Endothelial cell of umbilical vein (primary cell): ENCODE data around the gene BRD2. TPM values are rescaled to one million over a fixed set of nuclear protein-coding genes. Genes with fewer than 3 reads are reported as not detected.

Experiments used
- BruUV-seq: library from RNA; stranded (reverse); fragments of 400-500 nt; replicated peaks from 2 replicates; lab custom pipeline; 2021; lab: Mats Ljungman, UMichigan
- CTCF ChIA-PET: fragments of 300-600, 350-600 bp; sonication (Branson Sonifier 250); formaldehyde crosslinking; loops from one replicate; lab custom pipeline; 2021; ENCODE audit warnings: antibody characterized with exemption, inconsistent platforms; lab: Charles Lee
- POLR2A ChIA-PET: fragments of 300-600, 350-600 bp; sonication (Branson Sonifier 250); formaldehyde crosslinking; loops from one replicate; lab custom pipeline; 2021; ENCODE audit warnings: antibody characterized with exemption, inconsistent platforms; lab: Charles Lee
- DNase-seq: peaks from one replicate; pipeline ENCODE4 v3.0.0-alpha.2; 2011; ENCODE audit warnings: low read depth, low spot score
- FAIRE-seq: peaks from 2 replicates; lab custom pipeline; 2011; peaks lifted over from hg19 to GRCh38; lab: Jason Lieb, UNC
- H2AFZ ChIP-seq: 2 replicates; pipeline ENCODE4 v1.6.0; 2012; ENCODE audit warnings: low read depth, low read length, control low read depth, inconsistent platforms
- H3K27ac ChIP-seq: 2 replicates; pipeline ENCODE4 v1.5.1; 2011; ENCODE audit warnings: low read depth, mild to moderate bottlenecking, control low read depth, low read length, moderate library complexity; ENCODE audit not compliant: insufficient read depth
- H3K27me3 ChIP-seq, 2 experiments: 2 replicates each; pipeline versions ENCODE4 v1.6.0 to v1.6.1; 2011; ENCODE audit warnings: low read length in 2 of 2, mixed read lengths in 1 of 2; ENCODE audit not compliant: control insufficient read depth in 2 of 2, insufficient read depth in 2 of 2
- H3K36me3 ChIP-seq, 2 experiments: 2 replicates in 1 of 2; 3 replicates in 1 of 2; pipeline ENCODE4 v1.5.1; 2011; ENCODE audit warnings: low read length in 2 of 2, mild to moderate bottlenecking in 1 of 2, moderate library complexity in 1 of 2; ENCODE audit not compliant: control insufficient read depth in 2 of 2, insufficient read depth in 2 of 2; ENCODE audit errors: extremely low read depth in 1 of 2
- H3K4me1 ChIP-seq: 3 replicates; pipeline ENCODE4 v1.5.1; 2011; ENCODE audit warnings: mild to moderate bottlenecking, low read length; ENCODE audit not compliant: control insufficient read depth, insufficient read depth; ENCODE audit errors: extremely low read depth
- H3K4me2 ChIP-seq: 2 replicates; pipeline ENCODE4 v1.6.1; 2011; ENCODE audit warnings: low read length, control low read depth, mixed read lengths; ENCODE audit not compliant: insufficient read depth
- H3K4me3 ChIP-seq, 3 experiments: fragments of 200-600 bp in 1 of 3; sonication (generic), shearing (Covaris generic) in 1 of 3; replicated peaks in 1 of 3; 2 replicates each; pipeline ENCODE4 v1.5.1; 2011 to 2016; ENCODE audit warnings: control low read depth in 3 of 3, low read length in 3 of 3, mild to moderate bottlenecking in 2 of 3, inconsistent platforms in 1 of 3, low read depth in 1 of 3, moderate library complexity in 1 of 3; ENCODE audit not compliant: insufficient read depth in 1 of 3
- H3K79me2 ChIP-seq: 2 replicates; pipeline ENCODE4 v1.6.0; 2012; ENCODE audit warnings: low read length, inconsistent platforms; ENCODE audit not compliant: control insufficient read depth, insufficient read depth
- H3K9ac ChIP-seq: replicated peaks from 2 replicates; pipeline ENCODE3; 2011; ENCODE audit warnings: low read length, control low read depth; ENCODE audit not compliant: insufficient read depth; ENCODE audit errors: extremely low read depth
- H3K9me1 ChIP-seq: replicated peaks from 3 replicates; pipeline ENCODE4 v1.6.0; 2011; ENCODE audit warnings: mild to moderate bottlenecking, low read length; ENCODE audit not compliant: control insufficient read depth, insufficient read depth; ENCODE audit errors: extremely low read depth
- H3K9me3 ChIP-seq: replicated peaks from 2 replicates; pipeline ENCODE4 v1.5.1; 2012; ENCODE audit warnings: low read length, inconsistent platforms; ENCODE audit not compliant: control insufficient read depth, insufficient read depth
- H4K20me1 ChIP-seq: replicated peaks from 2 replicates; pipeline ENCODE3; 2011; ENCODE audit warnings: mild to moderate bottlenecking, low read length; ENCODE audit not compliant: control insufficient read depth, insufficient read depth; ENCODE audit errors: extremely low read depth
- CTCF ChIP-seq, 2 donors: IDR thresholded peaks; 1 replicate in 1 of 2; 2 replicates in 1 of 2; pipeline ENCODE4 v1.5.1; 2011; ENCODE audit warnings: low read length in 2 of 2, mild to moderate bottlenecking in 2 of 2, moderate library complexity in 2 of 2, control low read depth in 1 of 2, inconsistent platforms in 1 of 2, low read depth in 1 of 2; ENCODE audit not compliant: insufficient read depth in 1 of 2; ENCODE audit errors: extremely low read depth in 1 of 2
- EZH2 ChIP-seq: IDR thresholded peaks from 2 replicates; pipeline ENCODE4 v1.6.1; 2012; ENCODE audit warnings: borderline replicate concordance, low read depth, mild to moderate bottlenecking, moderate library complexity, low read length, inconsistent platforms; ENCODE audit not compliant: severe bottlenecking
- FOS ChIP-seq: IDR thresholded peaks from 2 replicates; pipeline ENCODE4 v1.6.1; 2011; ENCODE audit warnings: mild to moderate bottlenecking, low read length, moderate library complexity, borderline replicate concordance; ENCODE audit not compliant: insufficient read depth
- GATA2 ChIP-seq: IDR thresholded peaks from 2 replicates; pipeline ENCODE4 v1.7.0; 2011; ENCODE audit warnings: low read depth, mild to moderate bottlenecking, moderate library complexity, mixed read lengths, low read length; ENCODE audit not compliant: insufficient read length, insufficient read depth
- JUN ChIP-seq: IDR thresholded peaks from 2 replicates; pipeline ENCODE4 v1.6.1; 2011; ENCODE audit warnings: borderline replicate concordance, low read depth; ENCODE audit not compliant: insufficient read length, insufficient read depth
- MYC ChIP-seq: IDR thresholded peaks from one replicate; pipeline ENCODE4 v1.6.1; 2011; ENCODE audit warnings: mild to moderate bottlenecking, low read depth, low read length
- POLR2A ChIP-seq: IDR thresholded peaks from 2 replicates; pipeline ENCODE4 v1.6.1; 2012; ENCODE audit warnings: low read depth, mild to moderate bottlenecking, control low read depth, low read length
- POLR2AphosphoS5 ChIP-seq: IDR thresholded peaks from 2 replicates; pipeline ENCODE4 v1.6.1; 2012; ENCODE audit warnings: low read depth, mild to moderate bottlenecking, control low read depth, low read length, moderate library complexity; ENCODE audit not compliant: insufficient read depth
- dilution Hi-C: fragments of 300-500 bp; cut with MboI; formaldehyde crosslinking; loops from one replicate; pipeline ENCODE4 v1.15.0; 2019; ENCODE audit warnings: low sequenced_read_pairs; ENCODE audit not compliant: extremely low pct_ligation_motif_present
- intact Hi-C: fragments of 100-400 bp; cut with micrococcal nuclease; formaldehyde crosslinking; loops from one replicate; pipeline ENCODE4 v1.10.0; 2022
- polyA plus RNA-seq, 4 experiments: library from polyadenylated mRNA; depleted of rRNA in 3 of 4; stranded (reverse) in 3 of 4; unstranded in 1 of 4; fragments of >200 nt; gene quantifications; 2 replicates each; pipeline versions ENCODE4 v1.2.1 to v1.2.3, GENCODE V29; 2011 to 2012; ENCODE audit warnings: missing spikeins in 1 of 4
- total RNA-seq: library from RNA; stranded (reverse); gene quantifications from 2 replicates; pipeline ENCODE4 v1.2.3, GENCODE V29; 2021
- TF ChIP-seq, protein P1 (sequence below): IDR thresholded peaks from 2 replicates; pipeline ENCODE4 v1.6.1; 2011; ENCODE audit not compliant: insufficient read depth, insufficient read length

BRD2 gene
- total and polyA plus RNA-seq, 2 donors (not counting 3 experiments of a cell fraction or from before 2014, with no cell fraction given), result 131 to 197 TPM

GRCh38 chr6:33029328-33030184, 61.2 kb downstream of the BRD2 start:
- CTCF ChIA-PET, result interaction anchor here (0.9 to 1.6 kb wide), 5 partner anchors 13 to 162 kb away, joined by 3 to 4 read pairs (median 3); partner anchors contain the start of gene HLA-DPA1
- intact Hi-C loops, result no loop called here
- H3K27me3 ChIP-seq, result peaks cover 15 to 56% of the 10 kb centered on the region in 2 experiments

More at GRCh38 chr6:33029328-33030184, 61.2 kb downstream of the BRD2 start:
- Histone ChIP-seq H3K9me1 (no peaks in the 10 kb centered on the region), H3K9ac (no peak overlapping the region), H3K9me3 (no peaks in the 10 kb centered on the region), H2AFZ (no peak overlapping the region), H4K20me1 (no peaks in the 10 kb centered on the region), H3K4me3 (no peak overlapping the region), H3K79me2 (no peaks in the 10 kb centered on the region), H3K27ac (no peak overlapping the region), H3K4me2 (no peak overlapping the region), H3K4me1 (no peaks in the 10 kb centered on the region), H3K36me3 (no peaks in the 10 kb centered on the region)
- no peak for FAIRE-seq
- POLR2A ChIA-PET, result no interaction called here
- BruUV-seq, result no TSS peak
- dilution Hi-C loops, result no loop called here
- TF ChIP-seq CTCF (IDR thresholded peaks at IDR 0.05; ENCODE audit: extremely low read depth in 1 of 2, insufficient read depth in 1 of 2, low read depth in 1 of 2, low read length in 2 of 2) (no peak), EZH2 (no peak), MYC (no peak), GATA2 (no peak), FOS (no peak), POLR2AphosphoS5 (no peak), JUN (no peak), POLR2A (no peak)
- TF ChIP-seq, protein P1, sequence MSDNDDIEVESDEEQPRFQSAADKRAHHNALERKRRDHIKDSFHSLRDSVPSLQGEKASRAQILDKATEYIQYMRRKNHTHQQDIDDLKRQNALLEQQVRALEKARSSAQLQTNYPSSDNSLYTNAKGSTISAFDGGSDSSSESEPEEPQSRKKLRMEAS, result no peak
- no peak for DNase-seq
